Head of caudate nucleus (tissue), 42 donors: Measurements from ENCODE around the gene UPF1.

Experiments used
- DNase-seq, 42 donors: peaks; one replicate each; pipeline versions ENCODE4 v3.0.0 to v3.0.0-alpha.2; 2020 to 2021; ENCODE audit warnings: mixed read lengths in 7 of 42
- intact Hi-C: fragments of 100-400 bp; cut with DNase I; formaldehyde crosslinking; loops from one replicate; pipeline ENCODE4 v1.15.0; 2022

The UPF1 gene

DNA sequence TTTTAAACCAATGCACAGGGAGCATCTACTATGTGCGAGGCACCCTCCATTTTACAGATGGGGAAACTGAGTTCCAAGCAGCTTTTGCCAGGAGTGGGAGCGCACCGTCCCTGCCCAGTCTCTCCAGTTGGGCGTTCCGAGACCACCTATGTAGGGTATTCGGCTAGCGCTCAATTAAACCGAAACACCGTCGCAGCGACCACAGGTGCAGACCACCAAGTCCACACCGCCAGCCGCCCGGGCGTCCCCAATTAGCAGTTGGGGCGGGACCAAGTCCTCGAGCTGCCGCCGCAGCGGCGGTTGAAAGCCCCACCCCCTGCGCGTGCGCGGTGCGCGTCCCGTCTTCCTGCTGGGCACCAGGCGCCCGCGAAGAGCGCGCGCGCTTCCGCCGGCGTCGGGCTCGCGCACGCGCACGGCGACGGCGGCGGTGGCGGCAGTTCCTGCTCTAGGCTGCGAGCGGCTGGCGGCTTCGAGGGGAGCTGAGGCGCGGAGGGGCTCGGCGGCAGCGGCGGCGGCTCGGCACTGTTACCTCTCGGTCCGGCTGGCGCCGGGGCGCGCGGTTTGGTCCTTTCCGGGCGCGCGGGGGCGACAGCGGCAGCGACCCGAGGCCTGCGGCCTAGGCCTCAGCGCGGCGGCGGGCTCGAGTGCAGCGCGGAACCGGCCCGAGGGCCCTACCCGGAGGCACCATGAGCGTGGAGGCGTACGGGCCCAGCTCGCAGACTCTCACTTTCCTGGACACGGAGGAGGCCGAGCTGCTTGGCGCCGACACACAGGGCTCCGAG, at the start of gene UPF1:
Gene UPF1, plus strand, starts transcription at position 436 of the 782 bp plus-strand sequence. Its CDS starts 251 bp downstream, at position 687.
- DNase-seq = peak; percentile 80 to 97 (median 94)
- intact Hi-C loops = loop anchor here (10.0 kb wide), 1 partner anchor 157 kb away; no protein-coding TSS in a partner anchor

DNA sequence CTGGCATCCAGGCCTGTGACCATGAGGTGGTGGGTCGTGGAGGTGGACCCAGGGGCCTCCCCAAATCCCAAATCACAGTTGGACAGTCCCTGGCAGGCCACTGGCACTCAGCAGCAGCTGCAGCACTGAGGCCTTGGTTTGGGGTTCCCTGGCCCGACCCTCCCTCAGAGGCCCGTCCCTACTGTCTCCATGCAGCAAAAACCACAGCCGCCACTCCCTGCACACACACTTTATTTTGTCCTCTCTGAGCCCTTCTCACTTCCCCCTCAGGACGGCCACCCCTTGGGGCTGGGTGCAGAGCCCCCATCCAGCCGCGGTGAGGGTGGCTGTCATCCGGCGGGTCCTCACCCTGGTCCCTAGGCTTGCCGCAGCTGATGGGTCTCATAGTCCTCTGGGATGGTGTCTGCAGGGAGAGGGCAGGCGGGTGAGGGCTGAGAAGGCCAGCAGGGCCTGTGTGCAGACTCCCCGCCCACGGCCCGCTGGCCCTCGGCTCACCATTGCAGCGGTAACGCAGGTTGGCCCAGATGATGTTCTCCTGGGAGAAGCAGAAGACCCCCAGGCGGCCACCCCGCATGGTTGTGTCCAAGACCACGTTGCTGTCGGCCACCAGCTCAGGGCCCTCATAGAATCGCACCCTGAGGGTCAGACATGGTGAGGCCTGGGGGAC, 49.1 kb upstream of the UPF1 start:
- intact Hi-C loops = no loop called here
- DNase-seq = no peak

DNA sequence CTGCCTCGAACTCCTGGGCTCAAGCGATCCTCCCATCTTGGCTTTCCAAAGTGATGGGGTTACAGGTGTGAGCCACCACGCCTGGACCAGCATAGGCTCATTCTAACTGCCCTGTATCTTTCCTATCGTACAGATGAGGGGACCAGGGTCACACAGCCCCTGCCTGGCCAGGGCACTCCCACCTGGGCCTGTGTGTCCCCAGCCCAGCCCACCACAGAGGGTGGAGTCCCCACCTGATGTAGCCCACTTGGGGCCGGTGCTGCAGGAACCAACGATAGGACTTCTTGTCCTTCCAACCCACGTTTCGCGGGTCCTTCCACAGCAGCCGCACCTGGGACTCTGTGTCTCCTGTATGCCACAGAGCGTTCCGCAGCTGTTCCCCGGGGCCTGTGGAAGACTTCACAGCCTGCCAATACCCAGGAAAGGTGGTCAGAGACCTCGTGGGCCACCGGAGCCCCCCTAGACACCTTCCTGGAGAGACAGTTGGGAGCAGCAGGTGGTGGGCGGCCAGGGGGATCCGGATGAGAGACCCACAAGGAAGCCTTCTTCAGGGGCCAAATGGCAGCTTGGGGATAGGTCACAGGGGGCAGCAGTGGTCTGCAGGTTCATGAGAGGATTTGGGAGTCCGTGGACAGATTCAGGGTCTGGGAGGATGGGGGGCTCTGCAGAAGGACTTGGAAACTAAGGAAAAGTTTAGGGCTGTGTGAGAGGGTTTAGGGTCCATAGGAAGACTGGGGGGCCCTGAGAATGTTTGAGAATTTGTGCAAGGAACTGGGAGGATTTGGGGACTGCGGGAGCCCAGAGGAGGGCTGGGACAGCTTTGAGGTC, 47.6 kb upstream of the UPF1 start:
- no peak for DNase-seq
- intact Hi-C loops = no loop called here

DNA sequence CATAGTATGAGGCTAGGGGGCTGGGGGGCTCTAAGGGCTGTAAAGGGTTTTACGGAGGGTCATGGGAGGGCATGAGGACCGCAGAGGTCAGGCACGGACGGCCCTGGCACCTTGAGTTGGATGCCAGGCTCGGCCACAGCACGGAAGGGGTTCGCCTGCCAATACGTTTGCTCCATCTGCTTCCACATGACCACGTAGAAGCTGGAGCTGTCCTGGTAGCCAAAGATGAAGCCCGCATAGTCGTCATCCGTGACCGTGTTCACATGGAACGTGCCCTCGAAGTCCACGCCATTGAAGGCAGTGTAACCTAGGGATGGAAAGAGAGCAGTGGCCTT, 47.0 kb upstream of the UPF1 start:
- intact Hi-C loops = no loop called here
- no peak for DNase-seq

DNA sequence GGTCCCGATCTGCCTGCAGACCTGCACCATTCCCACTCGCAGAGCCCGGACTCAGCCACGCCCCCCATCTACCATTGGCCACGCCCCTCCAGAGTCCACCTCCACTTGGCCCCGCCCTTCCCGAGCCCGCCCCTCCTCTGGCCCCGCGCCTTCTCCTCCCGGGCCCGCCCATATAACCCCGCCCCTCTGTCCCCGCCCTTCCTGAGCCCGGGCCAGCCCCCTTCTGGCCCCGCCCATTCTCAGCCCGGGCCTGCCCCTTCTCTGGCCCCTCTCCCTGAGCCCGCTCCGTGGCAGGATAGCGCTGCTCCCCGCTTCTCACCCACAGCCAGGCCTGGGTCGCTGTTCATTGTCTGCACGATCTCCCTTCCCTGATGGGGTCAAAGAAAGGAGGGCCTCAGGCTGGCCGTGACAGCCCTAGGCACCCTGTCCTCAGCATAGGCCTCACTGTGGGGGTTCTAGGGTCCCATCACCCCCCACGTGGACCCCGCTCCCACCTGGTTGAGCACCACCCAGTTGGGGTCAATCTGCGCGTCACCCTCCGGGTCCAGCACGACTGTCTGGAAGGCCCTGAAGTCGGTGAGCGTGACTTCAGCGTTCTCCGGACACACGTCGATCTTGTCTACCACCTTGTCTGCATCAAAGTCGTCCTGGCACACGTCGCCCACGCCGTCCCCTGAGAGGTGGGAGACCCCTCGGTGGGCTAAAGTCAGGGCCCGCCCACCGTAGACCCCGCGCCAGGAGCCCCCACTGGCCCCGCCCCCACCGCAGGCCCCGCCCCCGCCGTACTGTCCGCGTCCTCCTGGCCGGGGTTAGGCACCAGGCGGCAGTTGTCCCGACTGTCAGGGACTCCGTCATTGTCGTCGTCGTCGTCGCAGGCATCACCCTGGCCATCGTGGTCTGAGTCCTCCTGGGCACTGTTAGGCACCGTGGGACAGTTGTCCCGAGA, 46.3 kb upstream of the UPF1 start:
- peak in 38 of 42 donors; percentile 12 to 78 (median 54) for DNase-seq
- intact Hi-C loops = no loop called here

DNA sequence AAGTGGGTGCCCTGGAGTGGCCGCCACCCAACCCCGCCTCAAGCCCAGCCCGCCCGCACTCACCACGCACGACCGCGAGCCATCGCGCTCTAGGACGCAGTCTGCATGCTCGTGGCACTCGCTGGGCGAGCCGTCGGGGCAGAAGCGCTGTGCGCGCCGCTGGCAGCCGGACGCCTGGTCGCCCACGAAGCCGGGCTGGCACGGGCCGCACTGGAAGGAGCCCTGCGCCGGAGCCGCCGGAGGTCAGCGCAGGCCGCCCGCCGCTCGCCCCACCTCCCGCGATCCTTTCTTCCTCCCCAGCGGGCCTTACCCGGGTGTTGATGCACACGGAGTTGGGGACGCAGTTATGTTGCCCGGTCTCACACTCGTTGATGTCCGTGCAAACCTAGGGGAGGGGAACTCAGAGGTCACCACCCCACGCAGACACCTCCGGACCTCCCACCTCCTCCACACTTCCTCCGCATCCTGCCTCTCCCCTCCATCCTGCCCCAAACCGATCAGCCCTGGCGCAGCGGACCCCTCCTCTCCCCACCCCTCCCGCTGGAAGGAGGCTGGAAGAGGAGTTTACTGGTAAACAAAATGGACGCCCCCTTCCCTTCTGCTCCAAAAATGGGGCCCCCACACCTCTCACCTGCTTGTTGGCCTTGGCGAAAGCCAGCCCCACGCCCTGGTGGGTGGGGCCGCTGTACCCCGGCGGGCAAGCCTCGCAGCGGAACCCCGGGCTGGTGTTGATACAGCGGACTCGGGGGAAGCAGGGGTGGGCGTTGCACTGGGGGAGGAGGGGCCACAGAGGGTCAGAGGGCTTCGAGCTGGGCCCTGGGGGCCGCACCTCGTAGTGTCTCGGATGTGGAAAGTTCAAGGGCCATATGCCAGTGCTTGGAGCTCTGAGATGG, 43.0 kb upstream of the UPF1 start:
- intact Hi-C loops = no loop called here

DNA sequence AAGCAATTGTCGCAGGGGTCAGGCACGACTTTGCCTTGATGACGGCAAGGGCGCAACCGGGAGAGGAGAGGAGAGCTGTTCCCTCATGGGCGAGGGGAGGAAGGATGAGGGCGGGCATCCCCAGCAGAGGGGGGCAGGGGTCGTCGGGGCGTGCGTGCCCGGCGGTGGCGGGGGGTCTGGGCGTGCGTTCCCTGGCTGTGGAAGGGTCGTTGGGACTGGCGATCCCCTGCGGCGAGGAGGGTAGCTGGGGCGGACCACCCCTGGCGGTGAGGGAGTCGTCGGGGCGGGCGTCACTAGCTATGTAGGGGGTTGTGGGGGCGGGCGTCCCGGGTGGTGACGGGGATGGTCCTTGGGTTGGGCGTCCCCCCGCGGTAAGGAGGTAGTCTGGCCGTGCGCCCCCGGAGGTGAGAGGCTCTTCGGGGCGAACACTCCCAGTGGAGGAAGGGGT, 42.3 kb upstream of the UPF1 start:
- intact Hi-C loops = no loop called here
- DNase-seq = no peak

More for the DNA sequence above, 43.0 kb upstream of the UPF1 start:
- DNase-seq = no peak

DNA sequence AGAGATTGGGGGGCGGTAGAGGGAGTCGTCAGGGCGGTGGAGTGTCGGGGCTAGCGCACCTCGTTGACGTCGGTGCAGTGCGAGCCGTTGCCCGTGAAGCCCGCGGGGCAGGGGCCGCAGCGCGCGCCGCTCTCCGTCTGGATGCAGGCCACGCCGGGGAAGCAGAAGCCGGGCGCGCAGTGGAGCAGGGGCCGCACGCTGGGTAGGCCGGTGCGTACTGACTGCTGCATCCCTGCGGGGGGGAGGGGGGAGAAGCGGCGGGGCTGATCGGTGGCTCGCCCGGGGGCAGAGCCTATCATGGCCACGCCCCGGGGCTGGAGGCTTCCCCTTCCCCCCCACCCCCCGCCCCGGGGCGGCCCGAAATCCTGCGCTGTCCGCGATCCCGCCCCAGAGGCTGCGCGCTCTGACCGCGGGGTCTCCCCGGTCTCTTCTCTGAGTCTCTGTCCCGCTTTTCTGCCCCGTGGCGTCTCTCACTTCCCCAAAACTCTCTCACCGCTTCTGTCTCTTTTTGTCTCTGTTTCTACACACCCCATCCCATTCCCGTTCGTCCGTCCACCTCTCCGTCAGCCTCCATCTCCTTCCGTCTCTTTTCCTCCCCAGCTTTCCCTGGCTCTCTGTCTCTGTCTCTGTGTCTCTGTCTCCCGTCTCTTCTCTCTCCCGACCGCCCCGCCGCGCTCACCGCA, 41.7 kb upstream of the UPF1 start:
- DNase-seq = no peak
- intact Hi-C loops = no loop called here

DNA sequence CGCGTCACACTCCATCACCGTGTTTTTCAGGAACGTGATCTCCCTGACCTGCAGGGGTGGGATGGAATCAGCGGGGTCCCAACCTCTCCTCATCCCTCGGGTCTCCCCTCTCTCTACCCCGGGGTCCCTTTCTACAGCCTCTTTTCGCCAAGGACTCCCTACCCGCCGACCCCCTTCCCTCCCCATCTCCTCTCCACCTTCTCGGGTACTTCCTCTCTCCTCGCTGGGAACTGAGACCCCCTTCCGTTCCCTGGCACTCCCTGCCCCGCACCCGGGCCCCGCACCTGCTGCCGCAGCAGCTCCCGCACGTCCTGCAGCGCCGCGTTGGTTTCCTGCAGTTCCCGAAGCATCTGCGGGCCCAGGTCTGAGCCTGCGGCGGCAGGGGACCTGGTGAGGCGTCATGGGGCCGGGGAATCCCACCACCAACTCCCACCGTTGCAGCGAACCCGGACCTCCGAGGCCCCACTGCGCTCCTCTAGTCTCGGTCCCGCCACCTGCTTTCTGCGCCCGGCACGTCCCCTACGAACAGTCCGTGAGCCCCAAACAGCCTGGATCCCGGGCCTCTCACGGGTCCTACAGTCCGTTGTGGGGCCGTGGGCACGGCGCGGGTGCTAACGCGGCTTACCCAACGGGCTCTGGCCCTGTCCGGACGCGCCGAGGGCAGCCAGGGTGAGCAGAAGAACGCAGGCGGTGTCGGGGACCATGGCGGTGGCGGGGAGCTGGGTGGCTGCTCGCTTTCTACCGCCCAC, 41.0 kb upstream of the UPF1 start, which contains the start of gene COMP:
Gene COMP, minus strand, starts transcription at position 740 of the 749 bp plus-strand sequence. Its CDS starts 36 bp downstream, at position 704.
- no peak for DNase-seq
- intact Hi-C loops = no loop called here

DNA sequence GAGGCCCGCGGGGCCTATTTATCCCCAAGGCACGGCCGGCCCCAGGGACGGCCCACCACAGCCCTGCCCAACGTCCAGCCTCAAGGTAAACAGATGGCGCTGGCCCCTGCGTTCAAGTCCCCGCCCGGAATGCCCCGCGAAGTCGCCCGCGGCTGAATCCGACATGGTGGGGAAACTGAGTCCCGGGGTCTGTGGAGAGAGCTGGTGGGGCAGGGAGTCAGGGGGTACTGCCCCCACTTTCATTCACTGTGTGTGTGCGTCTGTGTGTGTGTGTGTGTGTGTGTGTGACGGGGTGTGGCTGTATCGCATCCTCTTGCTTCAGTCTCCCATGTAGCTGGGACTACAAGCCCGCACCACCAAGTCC, 40.5 kb upstream of the UPF1 start:
- intact Hi-C loops = no loop called here

DNA sequence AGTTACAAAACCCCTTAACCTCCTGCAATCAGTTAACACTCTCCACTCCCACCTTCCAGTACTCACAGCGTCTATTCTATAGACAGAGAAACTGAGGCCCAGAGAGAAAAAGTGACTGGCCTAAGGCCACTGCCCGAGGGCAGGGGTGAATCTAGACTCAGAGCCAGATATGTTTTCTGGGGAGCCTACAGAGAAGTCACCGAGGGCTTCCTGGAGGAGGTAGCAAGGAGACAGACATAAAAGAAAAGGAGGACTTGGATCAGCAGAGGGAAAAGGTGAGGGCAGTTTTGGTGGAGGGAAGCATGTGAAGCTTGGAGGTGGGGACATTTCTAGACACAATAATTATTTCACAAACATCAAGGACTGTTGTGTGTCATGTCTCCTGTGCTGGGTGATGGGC, 39.1 kb upstream of the UPF1 start:
- intact Hi-C loops = no loop called here
- DNase-seq = no peak

More for the DNA sequence above, 40.5 kb upstream of the UPF1 start:
- DNase-seq = no peak

DNA sequence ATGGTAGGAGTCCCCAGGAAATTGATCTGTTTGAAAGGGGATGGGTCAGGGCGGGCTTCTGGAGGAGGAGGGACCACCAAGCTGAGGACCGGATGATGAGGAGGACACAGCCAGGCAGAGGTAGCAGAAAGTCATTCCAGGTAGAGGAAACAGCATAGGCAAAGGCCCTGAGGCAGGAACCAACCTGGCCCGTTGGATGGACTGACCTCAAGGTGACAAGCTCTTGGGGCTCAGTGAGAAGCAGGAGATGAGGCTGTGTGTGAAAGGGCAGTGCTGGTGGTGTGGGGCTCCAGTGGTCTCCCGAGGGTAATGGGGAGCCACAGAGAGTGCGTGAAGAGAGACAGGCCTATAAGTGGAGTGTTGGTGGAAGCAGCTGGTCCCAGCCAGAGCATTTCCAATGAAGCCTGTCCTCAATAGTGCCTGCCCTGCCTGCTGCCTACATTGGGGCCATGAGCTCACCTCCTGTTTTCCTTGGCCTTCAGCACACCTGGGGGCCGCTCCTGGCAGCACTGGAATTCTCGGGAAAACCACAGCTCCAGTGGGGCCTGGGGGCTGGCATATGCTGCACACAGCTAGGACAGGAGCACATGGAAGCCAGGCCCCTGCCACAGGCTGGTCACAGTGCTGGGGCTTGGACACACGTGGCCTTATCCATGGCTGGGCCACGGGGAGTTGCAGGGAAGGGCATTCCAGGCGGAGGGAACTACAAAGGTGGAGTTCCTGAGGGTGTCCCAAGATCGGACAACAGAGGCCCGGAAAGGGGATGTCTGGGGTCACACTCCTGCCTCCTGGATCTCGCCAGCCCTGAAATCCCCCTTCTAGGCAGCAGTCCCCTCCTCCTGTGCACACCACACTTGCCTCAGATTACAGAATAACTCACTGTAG, 38.4 kb upstream of the UPF1 start:
- intact Hi-C loops = no loop called here

DNA sequence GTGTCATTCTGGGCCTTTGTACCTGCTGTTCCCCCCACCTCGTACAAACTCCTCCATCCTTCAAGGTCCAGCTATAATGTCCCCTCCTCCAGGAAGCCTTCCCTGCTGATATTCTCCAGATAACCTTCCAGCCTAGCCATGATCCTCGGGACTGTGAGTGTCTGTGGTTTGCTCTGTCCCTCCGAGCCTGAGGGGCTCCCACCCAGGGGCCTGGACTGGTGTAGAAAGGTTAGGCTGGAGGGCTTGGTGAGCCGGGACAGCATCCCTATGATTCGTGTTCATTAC, 37.8 kb upstream of the UPF1 start:
- no peak for DNase-seq
- intact Hi-C loops = no loop called here

More for the DNA sequence above, 38.4 kb upstream of the UPF1 start:
- no peak for DNase-seq

DNA sequence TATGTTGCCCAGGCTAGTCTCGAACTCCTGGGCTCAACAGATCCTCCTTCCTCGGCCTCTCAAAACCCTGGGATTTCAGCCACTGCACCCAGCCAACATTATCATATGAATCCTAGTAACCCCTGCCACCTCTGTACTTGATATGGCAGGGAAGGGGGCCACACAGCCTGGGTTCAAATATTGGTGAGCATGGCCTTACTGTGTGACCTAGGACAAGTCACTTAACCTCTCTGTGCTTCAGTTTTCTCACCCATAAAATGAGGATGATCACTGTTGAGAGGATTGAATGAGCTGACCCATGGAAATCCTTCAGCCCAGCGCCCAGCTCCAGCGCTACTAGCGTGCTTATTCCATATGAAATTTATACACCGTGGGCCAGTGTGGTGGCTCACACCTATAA, 37.1 kb upstream of the UPF1 start:
- DNase-seq = no peak
- intact Hi-C loops = no loop called here

DNA sequence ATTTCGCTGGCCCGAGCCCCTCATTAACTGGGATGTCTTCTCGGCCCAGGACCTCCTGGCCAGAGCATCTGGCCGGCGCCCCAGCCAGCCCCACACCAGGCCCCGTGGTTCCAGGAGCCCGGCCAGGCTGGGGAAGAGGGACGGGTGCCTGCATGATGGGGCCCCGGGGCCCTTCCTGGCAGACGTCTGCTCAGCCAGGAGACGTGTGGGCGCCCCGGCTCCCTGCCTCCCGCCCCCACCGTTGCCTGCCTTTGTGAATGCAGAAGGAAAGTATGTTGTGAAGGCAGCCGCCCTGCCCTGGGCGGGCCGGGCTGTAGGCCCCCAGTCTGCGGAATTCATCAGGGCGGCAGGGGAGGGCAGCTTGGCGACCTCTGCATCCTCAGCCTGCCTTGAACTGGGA, 36.2 kb upstream of the UPF1 start:
- peak in 30 of 42 donors; percentile 13 to 65 (median 36) for DNase-seq
- intact Hi-C loops = no loop called here

DNA sequence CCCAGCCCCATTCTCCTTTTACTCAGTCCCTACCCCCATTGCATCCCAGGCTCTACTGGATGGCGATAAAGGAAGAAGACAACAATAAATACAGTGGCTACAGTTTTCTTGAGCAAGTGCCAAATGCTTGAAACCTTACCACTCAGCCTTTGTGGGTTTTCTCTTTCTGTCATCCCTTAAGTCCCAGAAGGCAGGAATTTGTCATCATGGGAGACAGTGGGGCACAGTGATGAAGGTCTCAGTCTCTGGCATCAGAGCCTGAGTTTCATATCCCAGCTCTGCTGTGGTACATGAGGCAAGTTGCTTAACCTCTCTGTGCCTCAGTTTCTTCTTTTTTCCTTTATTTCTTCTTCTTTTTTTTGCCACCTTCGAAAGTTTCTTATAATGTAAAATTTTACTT, 35.5 kb upstream of the UPF1 start:
- intact Hi-C loops = no loop called here
- no peak for DNase-seq
